ENCODE measurements around the gene ZNF205.

The ZNF205 gene

DNA sequence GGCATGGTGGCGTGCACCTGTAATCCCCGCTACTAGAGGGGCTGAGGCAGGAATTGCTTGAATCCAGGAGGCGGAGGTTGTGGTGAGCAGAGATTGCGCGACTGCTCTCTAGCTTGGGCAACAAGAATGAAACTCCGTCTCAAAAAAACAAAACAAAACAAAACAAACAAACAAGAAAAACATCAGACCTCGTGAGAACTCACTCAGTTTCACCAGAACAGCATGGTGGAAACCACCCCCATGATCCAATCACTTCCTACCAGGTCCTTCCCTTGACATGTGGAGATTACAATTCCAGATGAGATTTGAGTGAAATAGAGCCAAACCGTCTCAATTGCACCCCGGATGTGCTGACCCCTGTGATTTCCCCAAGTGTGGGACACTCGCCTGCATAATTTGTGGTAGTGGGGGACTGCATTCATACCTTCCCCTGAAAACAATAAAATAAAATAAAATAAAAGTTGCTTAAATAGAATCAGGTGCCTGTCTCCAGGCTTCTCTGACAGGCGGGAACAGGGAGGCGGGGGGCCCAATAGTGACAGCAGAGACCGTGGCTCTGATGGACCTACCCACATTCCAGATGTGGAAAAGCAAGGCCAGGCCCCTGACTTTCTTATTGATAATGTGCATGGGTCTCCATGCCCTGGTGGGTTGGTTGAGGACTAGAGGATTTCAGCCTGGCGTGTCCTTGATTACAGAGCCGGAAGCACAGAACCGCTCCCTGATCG lies 26.4 kb upstream of the ZNF205 start:
- DNase-seq: no peak

GRCh38 chr16:3086596-3087242 lies 25.7 kb upstream of the ZNF205 start:
- DNase-seq: peak; percentile 37

DNA sequence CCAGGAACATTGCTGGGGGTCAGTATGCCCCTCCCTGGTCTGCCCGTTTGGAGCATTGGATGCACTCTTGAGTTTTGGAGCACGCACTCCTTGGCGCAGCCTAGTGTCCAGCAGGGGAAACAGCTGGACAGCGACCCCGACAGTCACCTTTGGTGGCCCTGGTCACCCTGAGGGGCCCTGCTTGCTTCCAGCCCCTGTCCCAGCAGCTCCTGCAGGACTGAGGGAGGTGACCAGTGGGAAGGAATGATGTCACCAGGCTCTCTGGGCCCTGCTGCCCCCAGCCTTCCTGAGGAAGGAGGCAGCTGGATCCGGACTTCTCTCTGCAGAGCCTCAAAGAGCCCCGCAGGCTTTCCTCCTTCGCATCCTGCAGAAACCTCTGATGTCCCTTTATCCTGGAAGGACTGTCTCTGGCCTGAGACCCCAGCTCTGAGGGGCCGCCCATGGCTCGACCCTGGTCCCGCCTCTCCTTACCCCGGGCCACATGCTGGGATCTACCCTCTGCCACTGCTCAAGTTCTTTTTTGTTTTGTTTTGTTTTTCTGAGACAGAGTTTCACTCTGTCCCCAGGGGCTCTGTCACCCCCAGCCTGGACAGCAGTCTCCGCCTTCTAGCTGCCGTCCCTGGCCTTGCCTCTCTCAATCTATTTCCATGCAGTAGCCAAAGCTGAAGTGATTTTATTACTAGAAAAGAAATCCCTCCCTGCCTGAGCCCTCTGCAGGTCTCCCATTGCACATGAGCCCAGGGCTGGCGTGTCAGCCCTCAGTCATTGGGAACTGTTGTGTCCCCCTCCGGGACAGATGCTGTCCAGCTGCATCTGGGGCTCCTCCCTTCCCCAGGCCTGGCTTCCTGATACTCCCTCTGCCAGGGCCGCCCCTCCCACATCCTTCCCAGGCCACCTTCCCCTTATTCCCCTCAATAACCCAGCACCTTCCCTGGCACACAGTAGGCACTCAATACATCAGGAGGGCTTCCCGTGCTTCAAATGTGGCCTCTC lies 24.8 kb upstream of the ZNF205 start:
- no peak for DNase-seq

- no peak for DNase-seq
Measured at GRCh38 chr16:3088450-3088849, 23.9 kb upstream of the ZNF205 start.

- no peak for DNase-seq
Measured at GRCh38 chr16:3088925-3089716, 23.3 kb upstream of the ZNF205 start.

DNA sequence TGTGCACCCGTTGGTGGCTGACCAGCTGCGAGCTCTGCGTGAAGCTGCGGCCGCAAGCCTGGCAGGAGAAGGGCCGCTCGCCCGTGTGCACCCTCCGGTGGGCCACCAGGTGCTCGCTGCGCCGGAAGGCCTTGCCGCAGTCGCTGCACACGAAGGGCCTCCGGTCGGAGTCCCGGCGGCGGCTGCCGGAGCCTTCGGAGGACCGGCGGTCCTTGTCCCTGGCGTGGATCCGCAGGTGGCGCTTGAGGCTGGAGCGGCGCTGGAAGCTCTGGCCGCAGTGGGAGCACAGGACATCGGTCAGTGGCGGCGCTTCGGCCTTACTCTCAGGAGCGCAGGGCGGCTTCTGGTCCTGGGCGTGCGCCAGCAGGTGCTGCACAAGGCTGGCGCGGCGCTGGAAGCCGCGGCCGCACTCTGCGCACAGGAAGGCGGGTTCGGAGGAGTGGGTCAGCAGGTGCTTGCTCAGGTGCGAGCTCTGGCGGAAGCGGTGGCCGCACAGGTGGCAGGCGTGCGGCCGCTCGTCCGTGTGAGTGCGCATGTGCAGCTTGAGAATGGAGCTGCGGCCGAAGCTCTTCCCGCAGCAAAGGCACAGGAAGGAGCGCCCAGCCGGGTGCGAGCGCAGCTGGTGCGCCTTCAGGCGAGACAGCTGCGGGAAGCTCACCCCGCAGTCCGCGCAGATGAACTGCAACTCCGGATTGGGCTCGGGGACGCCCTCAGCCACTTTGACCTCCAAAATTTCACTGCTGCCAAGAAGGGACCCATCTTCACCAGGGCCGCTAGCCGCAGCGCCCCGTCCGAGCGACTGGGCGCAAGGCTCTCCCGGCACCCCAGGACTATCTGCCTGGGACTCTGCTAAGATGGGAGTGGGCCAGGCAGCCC lies 22.4 kb upstream of the ZNF205 start:
- DNase-seq: no peak

DNA sequence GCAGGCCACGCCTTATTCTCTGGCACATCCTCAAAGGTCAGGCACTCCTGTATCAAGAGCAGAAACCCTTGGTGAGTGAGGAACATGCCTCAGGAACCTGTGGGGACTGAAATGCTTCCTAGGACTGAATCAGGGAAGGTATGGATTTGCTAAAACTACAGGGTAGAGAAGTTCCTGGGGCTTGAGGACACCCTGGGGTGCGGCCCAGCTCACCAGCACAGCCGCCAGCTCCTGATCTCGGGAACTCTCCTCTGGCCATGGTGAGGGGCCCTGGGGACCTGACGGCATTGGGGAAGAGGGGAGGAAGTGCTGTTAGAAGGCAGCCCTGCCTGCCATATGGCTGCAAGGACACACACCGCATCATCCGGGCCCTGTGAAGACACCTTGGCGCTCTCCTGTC lies 20.8 kb upstream of the ZNF205 start:
- no peak for DNase-seq

GRCh38 chr16:3092501-3092941 lies 19.9 kb upstream of the ZNF205 start:
- no peak for DNase-seq

DNA sequence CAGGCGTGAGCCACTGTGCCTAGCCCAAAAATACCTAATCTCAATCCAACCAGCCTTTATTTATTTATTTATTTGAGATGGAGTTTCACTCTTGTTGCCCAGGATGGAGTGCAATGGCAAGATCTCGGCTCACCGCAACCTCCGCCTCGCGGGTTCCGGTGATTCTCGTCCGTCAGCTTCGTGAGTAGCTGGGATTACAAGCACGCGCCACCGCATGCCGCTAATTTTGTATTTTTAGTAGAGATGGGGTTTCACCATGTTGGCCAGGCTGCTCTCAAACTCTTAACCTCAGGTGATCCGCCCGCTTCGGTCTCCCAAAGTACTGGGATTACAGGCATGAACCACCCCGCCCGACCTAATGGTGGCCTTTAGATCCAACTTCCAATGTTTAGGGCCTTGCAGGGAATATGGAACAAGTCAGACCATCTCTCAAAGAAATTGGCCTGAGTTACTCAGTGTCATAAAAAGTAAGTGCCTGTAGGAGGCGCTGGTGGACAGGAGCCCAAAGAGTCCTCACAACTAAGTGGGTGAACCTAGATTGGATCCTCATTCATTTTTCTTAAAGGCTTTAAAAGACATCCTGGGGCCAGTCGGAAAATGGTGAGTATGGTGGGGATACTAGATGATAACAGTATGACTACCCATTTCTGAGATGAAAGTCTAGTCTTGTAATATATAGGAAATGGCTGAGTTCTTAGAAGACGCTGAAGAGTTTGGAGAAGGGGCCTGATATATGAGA lies 17.9 kb upstream of the ZNF205 start:
- peak; percentile 66 for DNase-seq

DNA sequence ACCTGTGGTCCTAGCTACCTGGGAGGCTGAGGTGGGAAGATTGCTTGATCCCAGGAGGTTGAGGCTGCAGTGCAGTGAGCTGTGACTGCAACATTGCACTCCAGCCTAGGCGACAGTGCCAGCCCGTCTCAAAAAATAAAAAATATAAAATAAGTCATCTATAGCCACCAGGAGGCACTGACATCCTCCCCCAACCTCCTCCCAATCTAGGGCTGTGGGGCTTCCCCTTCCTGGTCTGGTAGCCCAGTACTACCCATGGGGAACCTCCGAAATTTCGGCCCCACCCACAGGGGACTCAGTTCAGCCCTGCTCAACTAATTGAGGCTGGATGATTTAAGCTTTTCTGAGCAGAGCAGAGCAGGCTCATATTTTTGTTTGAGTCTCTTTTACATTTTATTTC lies 16.5 kb upstream of the ZNF205 start:
- DNase-seq: peak; percentile 78

DNA sequence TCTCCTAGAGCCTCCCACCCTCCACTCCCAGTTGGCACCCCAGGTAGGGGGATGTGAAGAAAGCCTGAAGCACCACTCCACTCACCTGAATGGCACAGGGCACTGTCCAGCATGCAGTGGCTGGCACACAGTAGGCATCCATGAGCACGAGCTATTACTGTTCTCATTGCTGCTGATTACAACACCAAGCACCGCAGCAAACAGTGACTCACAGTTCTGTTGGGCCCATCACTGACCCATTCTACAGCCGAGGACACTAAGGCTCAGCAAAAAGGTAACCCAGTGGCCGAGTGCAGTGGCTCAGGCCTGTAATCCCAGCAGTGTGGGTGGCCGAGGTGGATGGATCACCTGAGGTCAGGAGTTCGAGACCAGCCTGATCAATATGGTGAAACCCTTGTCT lies 16.0 kb upstream of the ZNF205 start:
- DNase-seq: no peak

- no peak for DNase-seq
Measured at GRCh38 chr16:3097266-3097665, 15.1 kb upstream of the ZNF205 start.

- DNase-seq: no peak
Measured at GRCh38 chr16:3098459-3099394, 13.7 kb upstream of the ZNF205 start, which contains the start of gene ZSCAN10. ZSCAN10 (minus strand) TSS chr16:3099294; CDS start chr16:3092937, 6,357 bp downstream.

DNA sequence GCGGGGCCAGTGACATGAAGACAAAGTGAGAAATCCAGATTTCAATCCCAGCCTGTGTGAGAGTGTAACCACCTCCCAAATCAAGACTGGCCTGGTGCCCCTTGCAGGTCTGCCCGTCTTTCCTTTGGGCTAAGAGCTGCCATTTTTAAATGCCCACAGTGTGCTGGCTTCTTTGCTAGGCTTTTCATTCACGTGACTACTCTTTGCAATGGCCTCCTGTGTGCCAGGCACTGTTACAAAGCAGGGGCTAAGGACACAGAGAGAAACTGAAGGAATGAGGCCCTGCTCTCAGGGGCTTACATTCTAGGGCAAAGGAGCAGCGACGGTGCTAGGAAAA lies 13.0 kb upstream of the ZNF205 start:
- DNase-seq: no peak

DNA sequence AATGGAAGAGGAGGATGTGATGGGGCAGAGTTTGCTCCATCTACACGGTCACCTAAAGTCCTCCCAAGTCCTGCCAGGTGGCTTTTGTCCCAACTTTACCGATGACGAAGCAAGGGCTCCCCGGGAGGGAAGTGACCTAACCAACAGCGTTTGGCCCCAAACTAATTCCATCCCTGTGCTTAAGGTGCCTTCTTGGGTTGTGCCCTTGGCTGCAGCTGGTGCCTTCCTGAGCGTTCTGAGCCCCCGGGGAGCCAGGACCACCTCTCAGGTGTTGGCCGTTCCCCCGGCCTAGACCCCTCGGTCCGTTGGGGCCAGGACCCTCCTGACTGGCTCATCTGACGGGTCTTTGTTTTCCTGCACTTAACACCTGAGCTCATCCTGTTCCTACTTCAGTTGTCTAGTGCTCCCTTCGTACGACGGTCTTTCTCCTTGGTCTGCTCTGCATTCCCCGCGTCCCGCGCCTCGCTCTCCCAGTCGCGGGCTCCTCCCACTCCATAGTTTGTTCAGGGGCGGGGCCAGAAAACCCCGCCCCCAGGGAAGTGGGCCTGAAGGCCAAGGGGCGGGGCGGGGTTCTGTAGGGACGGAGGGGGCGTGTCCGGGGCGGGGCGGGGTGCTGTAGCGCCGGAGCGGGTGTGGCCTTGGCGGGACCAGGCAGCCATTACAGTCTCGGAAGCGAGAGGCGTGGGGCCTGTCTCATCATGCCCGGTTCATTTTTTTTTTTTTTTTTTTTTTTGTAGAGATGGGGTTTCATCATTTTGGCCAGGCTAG lies 12.5 kb upstream of the ZNF205 start:
- peak; percentile 97 for DNase-seq

DNA sequence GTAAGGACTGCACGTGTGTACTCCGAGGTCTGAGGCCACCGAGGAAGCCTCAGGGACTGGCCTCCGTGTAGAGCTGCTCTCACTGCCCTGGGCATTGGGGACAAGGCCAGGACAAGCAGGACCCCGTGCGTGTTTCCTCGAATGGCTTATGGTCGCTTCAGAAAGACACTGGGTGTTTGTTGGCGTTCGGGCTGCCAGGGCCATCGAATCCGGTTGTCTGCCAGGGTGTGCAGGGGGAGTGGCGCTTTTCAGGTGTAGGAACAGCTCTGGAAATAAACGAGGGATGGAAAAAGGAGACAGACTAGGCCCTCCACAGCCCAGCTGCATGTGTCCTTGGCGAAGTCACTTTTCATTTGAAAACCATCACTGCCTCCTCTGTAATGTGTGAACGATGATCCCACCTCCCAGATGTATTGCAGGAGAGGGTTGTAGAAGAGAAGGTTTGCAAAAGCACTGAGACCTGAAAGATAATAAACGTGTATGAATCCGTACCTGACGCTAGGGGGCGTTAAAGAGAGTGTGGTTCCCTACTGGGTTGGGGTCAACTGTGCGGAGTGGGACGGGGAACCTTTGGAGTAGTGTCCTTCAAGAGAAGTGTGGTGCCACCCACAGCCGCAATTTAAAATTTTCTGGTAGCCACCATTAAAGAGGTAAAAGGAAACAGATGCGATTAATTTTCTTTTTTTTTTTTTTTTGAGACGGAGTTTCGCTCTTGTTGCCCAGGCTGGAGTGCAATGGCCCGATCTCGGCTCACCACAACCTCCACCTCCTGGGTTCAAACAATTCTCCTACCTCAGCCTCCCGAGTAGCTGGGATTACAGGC lies 11.2 kb upstream of the ZNF205 start:
- peak; percentile 62 for DNase-seq

- peak; percentile 42 for DNase-seq
Measured at GRCh38 chr16:3101841-3102470, 10.4 kb upstream of the ZNF205 start.
